Middle frontal gyrus (tissue), 1 donor: Measurements from ENCODE around the gene LRP1B.

Experiments
- DNase-seq: peaks from one replicate; pipeline ENCODE4 v3.0.0-alpha.2; 2015; ENCODE audit warnings: low spot score; ENCODE audit errors: extremely low spot score

LRP1B gene

DNA sequence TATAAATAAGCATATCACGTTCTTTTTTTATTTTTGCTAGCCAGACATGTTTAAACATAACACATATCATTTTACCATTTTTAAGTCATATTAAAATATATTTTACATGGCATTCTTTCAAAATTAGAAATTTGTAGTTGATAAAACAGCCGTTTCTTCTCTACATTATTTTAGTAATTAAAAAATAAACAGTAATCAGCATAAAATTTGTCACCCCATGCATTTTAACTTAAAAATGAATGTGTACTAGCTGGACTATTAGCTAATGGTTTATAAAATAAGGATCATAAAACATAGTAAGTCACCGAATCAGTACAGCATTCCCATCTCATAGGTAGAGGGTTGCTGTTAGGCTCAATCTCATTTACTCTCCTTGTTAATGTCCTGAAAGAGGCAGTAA is 433.8 kb downstream of the LRP1B start:
- DNase-seq: no peak

DNA sequence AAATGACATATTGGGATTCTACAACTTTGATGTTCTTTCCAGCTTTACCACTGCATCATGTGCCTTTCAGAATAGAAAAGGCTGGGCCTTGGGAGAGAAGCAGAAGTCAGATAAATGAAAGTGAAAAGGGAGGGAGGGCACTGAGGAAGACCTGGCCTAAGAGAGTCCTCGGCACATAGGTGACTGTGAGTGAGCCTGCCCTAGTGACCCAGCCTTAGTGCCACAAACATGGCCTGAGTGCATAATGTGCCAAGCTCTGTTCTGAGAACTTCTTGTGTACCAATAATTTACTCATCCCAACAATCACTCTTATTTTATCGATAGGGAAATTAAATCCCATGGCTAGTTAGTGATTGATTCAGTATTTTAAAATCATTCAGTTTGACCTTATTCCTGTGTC is 436.6 kb downstream of the LRP1B start:
- no peak for DNase-seq

DNA sequence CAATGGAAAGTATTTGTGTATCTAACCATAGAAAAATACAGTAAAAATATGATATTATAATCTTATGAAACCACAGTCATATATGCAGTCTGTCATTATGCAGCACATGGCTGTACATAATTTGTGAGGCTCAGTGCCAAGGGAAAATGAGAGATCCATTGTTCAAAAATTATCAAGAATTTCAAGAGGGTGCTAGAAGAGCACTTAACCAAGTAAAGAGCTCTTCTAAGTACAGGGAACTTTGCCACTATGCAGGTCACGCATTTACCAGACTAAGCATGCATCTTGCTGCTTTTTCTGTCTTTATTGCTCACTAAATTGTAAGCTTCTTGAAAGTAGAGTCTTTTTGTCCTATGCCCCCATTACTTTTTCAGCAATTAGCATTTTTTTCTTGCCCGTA is 438.0 kb downstream of the LRP1B start:
- DNase-seq: no peak

DNA sequence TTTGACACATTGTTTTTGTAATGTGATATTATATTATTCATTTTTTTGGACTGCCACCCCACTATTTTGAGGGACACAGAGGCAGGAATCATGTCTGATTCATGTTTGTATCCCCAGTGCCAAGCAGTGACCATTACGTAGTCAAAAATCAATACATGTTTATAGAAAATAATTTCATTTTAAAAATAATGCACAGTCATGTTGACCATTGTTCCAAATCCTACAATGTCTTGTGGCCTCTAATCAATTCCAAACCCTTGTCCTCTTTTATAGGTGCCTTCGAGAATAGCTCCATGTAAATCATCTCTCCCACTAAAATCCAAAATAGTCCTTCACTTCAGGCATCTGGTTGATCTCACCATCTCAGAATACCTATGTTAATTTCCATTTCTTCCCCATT is 454.7 kb downstream of the LRP1B start:
- no peak for DNase-seq

DNA sequence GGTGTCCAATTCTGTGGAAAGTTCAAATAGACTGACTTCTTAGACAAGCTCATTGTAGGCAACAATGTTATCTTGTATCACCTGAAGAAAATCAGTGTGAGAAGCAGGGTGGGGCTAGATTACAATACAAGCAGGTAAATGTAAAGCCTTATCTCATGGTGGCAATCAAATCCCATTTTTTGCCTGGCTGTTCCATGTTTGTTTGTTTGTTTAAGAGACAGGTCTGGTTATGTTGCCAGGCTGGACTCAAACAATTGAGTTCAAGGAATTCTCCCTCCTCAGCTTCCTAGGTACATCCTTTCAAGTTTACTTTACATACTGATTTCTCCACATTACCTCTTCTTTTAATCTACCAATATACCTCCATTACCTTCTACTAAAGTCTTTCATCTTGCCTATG is 464.6 kb downstream of the LRP1B start:
- DNase-seq: no peak

DNA sequence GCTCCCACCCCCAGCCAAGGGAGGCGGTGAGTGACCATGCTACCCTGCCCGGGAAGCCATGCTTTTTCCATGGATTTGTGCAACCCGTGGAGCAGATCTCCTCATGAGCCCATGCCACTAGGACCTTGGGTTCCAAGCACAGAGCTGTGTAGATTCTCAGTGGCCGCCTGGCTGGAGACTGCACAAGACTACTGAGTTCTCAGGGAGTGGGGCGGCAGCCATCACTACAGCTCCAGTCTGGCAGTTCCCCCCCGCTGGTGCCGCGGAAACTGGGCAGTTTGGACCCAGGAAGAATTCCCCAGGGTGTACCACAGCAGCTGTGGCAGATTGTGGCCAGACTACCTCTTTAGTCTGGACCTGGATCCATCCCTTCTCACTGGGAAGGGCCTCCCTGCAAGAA is 470.6 kb downstream of the LRP1B start:
- no peak for DNase-seq

DNA sequence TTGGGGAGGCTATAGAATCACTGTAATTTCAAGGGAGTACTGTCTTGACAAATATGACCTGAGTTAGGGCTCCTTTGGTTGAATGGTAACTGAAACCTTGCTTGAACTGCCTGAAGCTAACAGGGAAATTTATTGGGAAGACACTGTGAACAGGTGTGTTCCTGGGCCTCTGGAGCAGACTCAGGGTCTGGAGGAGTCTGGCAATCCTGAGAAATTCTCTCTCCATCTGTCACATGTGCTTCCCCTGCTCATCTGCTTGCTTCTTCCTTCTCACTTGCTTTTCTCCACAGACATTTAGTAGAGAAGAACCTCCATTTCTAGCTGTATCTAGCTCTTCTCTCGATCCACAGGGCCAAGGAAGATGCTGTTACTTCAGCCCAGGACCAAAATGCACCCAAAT is 476.5 kb downstream of the LRP1B start:
- no peak for DNase-seq

DNA sequence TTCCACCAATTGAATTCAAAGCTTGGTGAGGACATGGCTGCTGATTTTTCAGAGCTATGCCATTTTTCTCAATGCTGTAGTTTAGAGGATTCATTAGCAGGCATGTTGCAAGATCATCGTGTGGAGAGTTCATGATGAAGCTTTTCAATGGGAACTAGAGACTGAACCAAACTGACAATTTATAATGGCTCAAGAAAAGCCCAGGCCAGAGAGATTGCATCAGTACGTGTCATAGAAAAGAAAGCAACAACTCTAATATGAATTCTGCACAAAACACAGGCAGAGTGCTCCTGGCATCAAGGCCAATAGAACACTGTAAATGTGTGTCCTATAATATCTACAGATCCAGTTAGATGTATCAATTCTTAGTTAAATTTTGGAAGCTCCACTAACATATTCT is 477.6 kb downstream of the LRP1B start:
- no peak for DNase-seq

DNA sequence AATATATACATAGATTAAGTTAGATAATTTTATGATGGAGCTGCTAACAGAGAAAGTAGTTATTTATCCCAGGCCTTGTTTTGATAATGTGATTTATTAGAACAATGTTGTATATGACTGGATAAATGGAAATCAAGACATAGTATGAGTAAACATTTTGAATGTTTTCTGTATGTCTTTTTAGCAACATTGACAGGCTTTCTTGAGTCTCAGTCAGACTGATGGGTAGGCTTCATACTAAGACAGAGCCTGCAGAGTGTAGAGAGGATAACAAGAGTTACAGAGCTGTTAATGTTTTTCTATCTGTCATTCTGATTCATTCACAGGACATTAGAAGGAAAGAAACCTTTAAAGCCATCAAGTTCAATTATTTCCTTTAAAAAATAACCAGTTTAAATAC is 478.5 kb downstream of the LRP1B start:
- DNase-seq: no peak

DNA sequence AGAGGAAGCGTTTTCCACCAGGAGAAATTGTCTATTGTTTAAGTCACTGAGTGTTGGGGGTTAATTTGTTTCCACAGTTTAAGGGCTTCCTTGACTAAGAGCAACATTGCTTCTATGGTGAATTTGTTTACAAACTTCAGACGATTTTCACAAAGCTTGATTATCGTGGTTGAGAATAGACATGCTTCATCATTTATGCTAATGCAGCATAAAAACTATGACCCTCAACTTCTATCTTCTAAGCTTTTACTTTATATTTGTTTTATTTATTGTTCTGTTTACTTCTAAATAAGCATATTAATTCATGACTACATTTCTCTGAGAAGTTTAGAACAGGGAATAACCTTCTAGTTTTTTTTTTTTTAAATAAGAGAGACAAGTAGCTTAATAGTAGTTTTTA is 483.5 kb downstream of the LRP1B start:
- DNase-seq: no peak

DNA sequence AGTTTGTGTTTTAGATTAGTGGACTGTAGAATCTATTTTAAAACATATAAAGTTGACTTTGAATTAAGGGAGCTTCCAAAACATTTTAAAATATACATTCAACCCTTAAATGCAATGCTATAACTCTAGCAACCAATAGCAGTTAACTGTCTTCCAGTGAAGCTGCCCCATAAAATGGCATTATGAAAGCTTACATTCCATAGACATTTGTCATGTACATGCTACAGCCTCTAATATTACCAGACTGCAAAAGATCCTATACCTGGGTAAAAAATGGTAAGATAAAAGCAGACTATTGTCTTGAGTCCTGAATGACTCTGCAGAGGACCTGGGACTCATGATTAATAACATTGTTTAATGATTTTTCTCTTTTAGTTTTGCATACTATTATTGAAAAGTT is 489.4 kb downstream of the LRP1B start:
- DNase-seq: no peak

DNA sequence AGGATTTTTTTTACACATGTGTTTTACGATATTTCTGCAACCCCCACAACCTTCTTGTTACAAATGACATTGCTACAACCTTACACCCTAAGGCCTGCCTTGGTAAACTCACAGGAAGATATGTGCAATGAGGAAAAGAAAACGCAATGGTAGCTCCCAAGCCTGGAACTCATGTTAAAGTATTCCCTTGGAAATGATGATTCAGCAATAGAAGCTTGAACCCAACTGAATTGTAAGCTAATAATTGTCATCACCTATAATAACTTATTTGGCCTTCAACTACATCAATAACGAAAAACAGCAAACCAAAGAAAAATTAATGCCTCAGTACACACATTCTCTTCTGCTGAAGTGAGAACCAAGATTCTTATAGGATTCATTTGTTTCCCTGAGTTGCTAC is 491.0 kb downstream of the LRP1B start:
- DNase-seq: no peak

DNA sequence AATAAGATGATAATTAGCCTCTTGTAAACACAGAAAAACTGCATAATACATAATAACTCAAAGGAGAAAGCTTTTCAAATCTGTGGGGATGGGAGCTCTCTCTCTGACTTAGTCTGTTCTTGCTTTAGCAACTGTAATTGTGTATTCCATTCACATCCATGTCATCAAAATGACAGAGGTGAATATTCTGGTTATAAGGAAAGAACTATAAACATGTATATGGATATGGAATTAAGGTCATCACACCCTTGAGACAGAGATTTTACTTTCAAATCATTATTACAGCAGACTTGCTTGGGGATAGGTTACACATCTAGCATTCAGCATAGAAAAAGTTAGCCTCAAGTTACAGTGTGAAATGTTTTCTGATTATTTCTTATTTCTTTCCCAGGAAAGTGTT is 497.7 kb downstream of the LRP1B start:
- DNase-seq: no peak

DNA sequence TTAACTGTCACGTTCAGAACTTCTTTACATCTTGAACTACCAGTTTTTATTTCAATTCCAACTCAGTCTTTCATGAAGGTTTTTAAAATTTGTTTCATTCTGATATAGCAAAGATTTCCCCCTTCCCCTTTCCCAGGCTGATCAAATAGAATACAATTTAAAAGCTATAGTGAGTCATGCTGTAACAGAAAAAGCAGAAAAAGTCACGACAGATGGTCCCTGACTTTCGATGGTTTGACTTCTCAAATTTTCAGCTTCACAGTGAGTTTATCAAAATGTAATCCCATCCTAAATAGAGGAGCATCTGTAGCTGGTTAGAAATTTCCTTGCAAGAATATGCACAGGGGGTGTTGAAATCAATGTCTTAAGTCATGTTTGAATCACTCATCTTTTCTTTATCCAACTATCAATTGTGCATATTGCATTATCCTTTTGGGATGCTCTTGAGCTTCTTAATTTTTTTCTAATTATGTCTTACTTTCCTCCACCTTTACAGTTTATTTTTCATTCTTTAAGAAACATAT is 500.3 kb downstream of the LRP1B start:
- no peak for DNase-seq

DNA sequence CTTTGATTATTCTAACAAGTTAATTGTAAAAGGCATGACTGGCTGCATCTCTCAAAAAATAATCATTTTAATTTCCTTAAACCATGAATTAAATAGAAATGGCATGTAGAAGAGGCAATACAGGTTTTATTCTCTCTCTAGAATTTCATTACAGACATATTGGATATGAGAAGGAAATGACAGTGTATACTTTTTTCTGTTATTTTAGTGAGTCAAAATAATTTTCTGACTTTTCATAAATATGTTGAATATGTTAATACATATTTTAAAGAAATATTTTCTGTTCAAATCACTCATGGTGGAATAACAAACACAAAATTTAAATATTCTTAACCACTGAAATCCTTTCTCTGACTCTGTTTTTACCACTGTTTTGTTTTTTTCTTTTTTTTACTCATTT is 510.4 kb downstream of the LRP1B start:
- DNase-seq: no peak

DNA sequence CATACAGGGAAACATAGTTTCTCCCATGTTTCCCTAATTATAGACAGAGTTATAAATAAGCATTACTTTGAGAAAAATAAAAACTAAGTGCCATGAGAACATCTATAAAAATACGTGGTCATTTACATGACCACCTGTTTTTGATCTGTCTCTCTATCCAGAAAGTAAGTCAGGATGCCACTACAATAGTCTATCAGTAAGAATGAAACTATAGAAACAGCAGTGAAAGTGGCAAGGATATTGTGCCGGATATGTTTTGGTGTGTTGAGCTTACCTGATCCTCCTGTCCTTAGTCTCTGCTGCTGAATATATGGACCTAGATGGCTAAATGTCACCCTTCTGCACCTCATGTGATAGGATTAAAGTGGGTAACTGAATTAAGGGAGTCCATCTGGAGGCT is 512.4 kb downstream of the LRP1B start:
- no peak for DNase-seq

DNA sequence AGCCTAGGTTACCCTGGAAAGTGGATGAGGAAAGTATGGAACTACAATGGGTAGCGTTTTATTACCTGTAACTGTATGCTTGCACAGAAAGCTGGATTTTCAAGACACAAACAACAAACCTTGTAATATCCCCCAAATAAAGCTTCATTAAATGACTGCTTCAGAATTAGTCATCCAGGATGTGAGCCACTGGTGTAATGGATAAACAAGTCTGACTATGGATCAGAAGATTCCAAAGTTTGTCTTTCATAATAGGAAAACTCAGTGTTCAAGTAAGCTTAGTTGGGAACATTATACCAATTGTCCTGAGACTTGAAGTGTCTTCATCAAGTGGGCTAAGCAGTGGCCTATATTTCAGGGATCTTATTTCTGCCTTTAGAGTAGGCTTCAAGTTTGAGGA is 518.8 kb downstream of the LRP1B start:
- no peak for DNase-seq

DNA sequence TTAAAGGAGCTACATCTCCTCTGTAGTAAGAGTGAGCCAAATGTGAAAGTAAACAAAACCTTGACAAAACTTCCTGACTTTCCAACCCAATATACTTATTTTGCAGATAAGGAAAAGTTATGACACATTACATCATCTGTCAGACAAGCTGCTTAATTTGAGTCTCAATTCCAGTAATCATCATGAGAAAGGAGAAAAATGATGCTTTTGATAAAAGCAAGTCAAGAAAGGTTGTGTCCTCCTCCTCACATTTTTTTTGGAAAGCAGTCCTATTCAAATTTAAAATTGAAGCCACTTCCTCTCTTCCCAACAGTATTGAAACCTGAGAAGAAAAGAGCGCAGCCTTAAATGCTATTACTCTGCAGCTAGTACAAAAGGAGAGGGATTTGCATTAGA is 519.6 kb downstream of the LRP1B start:
- DNase-seq: no peak

DNA sequence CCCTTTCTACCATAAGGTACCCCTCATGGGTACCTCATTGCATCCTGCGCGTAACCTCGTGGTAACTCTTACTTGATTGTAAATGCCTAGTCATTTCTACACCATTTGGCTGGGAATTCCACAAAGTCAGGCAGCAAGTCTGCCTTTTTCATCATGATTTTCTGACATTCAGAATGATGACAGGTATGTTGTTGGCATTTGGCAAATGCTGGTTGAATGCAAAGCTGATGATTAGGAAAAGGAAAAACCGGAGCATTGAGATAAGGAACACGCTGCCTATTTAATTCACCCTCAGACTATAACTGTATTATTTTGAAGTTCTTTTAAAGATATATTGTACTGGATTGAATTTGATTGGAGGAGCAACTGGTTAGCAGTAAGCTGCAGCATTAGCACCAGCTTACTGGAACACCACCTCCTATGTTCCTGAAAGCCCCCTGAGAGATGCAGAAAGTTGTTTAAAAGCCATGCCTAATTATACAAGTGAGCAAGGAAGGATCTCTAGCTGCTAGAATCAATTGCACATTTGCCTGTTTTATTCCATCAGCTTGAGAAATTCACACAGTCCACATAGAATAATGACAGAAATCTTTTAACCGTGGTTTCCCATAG is 520.1 kb downstream of the LRP1B start:
- no peak for DNase-seq

DNA sequence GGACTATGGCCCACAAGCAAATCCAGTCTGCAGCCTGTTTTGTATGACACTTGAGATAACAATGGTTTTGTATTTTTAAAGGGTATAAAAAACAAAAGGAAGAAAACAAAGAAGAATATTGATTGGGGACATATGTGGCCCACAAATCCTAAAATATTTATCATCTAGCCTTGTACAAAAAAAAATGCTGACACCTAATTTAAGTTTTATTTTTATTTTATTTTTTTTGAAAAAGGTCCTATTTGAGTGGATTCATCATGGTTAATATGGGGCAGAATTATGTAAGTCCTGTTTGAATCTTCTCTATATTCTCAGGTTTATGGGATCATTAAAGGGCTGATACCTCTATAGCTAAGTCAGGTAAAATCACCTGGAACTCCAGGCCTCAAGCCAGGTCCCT is 525.7 kb downstream of the LRP1B start:
- no peak for DNase-seq

DNA sequence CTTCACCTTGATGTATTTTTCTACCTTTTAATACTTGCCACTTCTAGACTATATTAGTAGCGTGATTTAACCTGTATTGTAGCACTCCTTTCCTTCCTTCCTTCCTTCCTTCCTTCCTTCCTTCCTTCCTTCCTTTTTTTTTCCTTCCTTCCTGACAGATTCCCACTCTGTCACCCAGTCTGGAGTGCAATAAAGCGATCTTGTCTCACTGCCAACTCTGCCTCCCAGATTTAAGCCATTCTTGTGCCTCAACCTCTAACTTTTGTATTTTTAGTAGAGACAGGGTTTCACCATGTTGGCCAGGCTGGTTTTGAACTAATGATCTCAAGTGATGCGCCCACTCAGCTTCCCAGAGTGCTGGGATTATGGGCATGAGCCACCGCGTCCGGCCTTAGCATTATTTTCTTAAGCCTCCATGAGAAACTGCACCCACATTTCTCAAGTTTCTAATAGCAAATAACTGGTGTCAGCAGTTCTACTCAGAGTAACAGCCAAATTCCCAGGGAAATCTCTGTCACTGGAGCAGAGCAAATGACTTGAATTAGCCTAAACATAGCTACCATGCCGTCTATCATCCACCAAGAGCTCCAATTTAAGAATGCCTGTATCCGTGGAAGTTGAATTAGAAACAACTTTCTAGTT is 529.2 kb downstream of the LRP1B start:
- DNase-seq: no peak

DNA sequence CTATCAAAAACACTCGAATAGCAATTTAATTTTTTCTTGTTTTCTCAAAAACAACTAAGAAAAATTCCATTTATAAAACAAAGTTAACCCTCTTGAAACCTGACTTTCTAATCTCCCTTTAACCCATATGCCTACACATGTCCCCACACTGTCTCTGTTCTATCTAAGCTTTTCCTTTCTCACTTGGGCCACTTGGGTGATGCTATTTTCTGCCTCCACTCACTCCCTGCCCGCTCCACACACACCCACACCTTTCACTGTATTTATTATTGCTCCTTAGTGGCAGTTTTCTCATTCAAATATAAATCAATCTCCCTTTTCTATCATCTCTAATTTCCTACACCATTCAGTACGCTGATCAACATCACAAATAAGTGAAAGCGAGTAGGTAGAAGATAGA is 531.1 kb downstream of the LRP1B start:
- no peak for DNase-seq

DNA sequence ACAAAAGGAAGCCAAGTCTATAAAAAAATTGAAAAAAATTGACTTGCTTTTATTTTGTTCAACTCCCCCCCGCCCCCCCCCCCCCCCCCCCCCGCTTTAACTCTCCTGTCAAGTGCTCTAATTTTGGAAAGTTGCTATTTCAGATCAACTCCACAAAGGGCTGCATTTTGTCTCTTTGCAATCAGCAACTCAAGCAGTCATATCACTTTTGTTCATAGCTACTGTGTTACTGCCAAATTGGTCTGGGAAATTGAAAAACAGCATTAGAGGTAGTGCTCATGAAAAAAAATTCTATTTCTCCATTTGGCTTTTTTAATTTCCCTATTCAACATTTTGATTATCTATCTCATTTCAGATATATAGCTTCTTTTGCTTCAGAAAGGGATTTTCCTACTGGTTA is 531.8 kb downstream of the LRP1B start:
- no peak for DNase-seq
